NCI-H524 treated with DMSO at 0.1 percent for 48 hours (cell line): Measurements from ENCODE around the gene ARF6.

ENCODE experiments used
- DNase-seq: peaks from one replicate; lab custom pipeline; 2025; lab: John Stamatoyannopoulos, UW

The ARF6 gene

DNA sequence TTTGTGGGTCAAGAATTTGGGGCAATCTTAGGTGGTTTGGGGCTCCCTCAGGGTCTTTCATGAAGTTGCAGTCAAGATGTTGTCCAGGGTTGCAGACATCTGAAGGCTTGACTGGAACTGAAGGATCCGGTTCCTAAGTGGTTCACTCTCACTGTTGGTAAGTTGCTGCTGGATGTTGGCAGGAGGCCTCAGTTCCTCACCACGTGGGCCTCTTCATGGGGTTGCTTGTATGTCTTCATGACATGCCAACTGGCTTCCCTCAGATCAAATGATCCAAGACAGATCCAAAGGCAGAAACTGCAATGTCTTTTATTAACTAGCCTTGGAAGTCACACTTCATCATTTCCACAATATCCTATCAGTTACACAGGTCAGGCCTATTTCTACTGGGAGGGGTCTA is 49.2 kb downstream of the ARF6 start:
- no peak for DNase-seq

DNA sequence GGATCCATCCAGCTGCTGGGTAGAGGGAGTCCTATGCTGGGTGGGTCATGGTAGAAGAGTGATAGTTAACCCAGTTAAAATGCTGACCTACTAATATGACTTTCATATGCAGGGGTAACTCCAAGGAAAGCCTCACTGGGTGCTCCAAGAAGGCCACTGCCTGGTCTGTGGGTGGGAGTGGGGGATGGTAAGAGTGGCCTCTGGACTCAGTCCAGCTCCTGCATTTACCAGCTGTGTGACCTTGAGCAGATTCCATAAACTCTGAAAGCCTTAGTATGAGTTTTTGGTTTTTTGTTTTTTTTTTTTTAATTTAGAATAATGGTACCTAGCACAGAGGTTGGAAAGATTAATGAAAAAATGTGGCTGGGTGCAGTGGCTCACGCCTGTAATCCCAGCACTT is 51.6 kb downstream of the ARF6 start:
- DNase-seq, result no peak

DNA sequence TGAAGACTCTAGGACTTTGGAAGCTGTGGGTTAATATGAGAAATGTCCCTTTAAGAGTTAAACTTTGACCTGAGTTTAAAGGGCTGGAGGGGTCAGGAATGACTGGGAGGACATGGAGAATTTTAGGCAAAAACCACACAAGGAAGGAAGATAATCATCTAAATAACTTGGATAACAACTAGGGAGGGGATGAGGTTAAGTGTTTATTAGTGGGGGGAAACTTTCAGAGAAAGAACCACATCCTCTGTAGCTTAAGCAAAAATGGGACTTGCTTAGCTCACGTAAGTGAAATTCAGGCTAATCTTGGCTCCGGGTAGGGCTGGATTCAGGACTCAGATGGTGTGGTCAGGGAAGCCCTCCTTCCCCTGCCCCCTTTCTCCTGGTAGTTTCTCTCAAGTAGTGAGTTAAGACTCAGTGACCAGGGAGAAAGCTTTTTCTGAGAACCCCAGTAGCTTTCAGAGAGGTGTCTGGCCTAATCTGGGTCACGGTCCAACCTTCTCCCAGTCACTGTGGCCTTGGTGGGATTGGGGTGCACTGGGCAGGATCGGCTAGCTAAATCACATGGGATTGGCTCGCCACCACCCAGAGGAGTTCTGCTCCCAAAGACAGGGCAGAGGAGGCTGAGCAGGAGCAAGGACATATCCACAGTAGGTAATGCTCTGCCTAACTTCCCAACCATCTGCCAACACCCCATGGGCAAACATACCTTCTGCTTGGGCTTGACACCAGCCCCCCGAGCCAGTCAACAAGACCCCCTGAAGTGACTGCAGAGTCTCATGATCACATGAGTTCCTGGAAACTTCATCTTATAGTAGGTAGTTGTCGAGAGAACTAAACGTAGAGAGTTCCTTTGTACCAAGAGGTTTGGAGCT is 52.8 kb downstream of the ARF6 start:
- no peak for DNase-seq
